ENCODE measurements around the gene TMEM174. TPM values are rescaled to one million over a fixed set of nuclear protein-coding genes. Genes with fewer than 3 reads are reported as not detected.

Gene TMEM174
- total RNA-seq, 1 donor from 2014 or later, result not detected

GRCh38 chr5:73131711-73132425 is 41.1 kb upstream of the TMEM174 start:
- peaks cover 3% of the 10 kb centered on the region for H3K4me1 Mint-ChIP-seq
- no peaks in the 10 kb centered on the region for H3K27me3 ChIP-seq
- no peaks in the 10 kb centered on the region for H3K79me2 ChIP-seq (ENCODE audit: low read depth)

GRCh38 chr5:73132759-73133158 is 40.2 kb upstream of the TMEM174 start:
- no peak overlapping the region for H3K27ac ChIP-seq
- no peaks in the 10 kb centered on the region for H3K79me2 ChIP-seq (ENCODE audit: low read depth)
- no peak overlapping the region for H3K4me2 ChIP-seq
- Mint-ChIP-seq H3K4me3 (no peak overlapping the region), H3K27ac (no peak overlapping the region), H3K4me1 (peaks cover 3% of the 10 kb centered on the region), H3K36me3 (no peaks in the 10 kb centered on the region), H3K27me3 (ENCODE audit: insufficient read depth, low read depth) (peaks cover 3% of the 10 kb centered on the region), H3K9me3 (no peaks in the 10 kb centered on the region)
- no peaks in the 10 kb centered on the region for H3K9me3 ChIP-seq (ENCODE audit: low read depth)
- no peaks in the 10 kb centered on the region for H3K4me1 ChIP-seq
- H3K36me3 ChIP-seq, result no peaks in the 10 kb centered on the region
- H3K4me3 ChIP-seq, result no peak overlapping the region
- H3F3A ChIP-seq (ENCODE audit: low read depth), result no peaks in the 10 kb centered on the region
- no peak for DNase-seq (ENCODE audit: low spot score)
- H4K20me1 ChIP-seq (ENCODE audit: low read depth), result no peaks in the 10 kb centered on the region
- H3K9ac ChIP-seq, result no peak overlapping the region
- H2AFZ ChIP-seq (replicated peaks), result no peak overlapping the region
- TF ChIP-seq EZH2phosphoT487 (IDR thresholded peaks at IDR 0.05), result no peak
- TF ChIP-seq EZH2 (IDR thresholded peaks at IDR 0.05), result no peak
- TF ChIP-seq CTCF (IDR thresholded peaks at IDR 0.05), result no peak
- H3K27me3 ChIP-seq, result no peaks in the 10 kb centered on the region

More at GRCh38 chr5:73131711-73132425, 41.1 kb upstream of the TMEM174 start:
- no peak for TF ChIP-seq EZH2phosphoT487 (IDR thresholded peaks at IDR 0.05)
- TF ChIP-seq CTCF (IDR thresholded peaks at IDR 0.05), result no peak
- TF ChIP-seq EZH2 (IDR thresholded peaks at IDR 0.05), result no peak
- no peak overlapping the region for H2AFZ ChIP-seq (replicated peaks)
- no peak overlapping the region for H3K27ac ChIP-seq
- Mint-ChIP-seq H3K9me3 (no peaks in the 10 kb centered on the region), H3K27me3 (ENCODE audit: insufficient read depth, low read depth) (peaks cover 3% of the 10 kb centered on the region), H3K27ac (no peak overlapping the region), H3K4me3 (no peak overlapping the region), H3K36me3 (no peaks in the 10 kb centered on the region)
- no peaks in the 10 kb centered on the region for H3K9me3 ChIP-seq (ENCODE audit: low read depth)
- H3K4me1 ChIP-seq, result no peaks in the 10 kb centered on the region
- H3K4me3 ChIP-seq, result no peak overlapping the region
- no peak overlapping the region for H3K9ac ChIP-seq
- DNase-seq (ENCODE audit: low spot score), result no peak
- H3K36me3 ChIP-seq, result no peaks in the 10 kb centered on the region
- H3K4me2 ChIP-seq, result no peak overlapping the region
- no peaks in the 10 kb centered on the region for H4K20me1 ChIP-seq (ENCODE audit: low read depth)
- no peaks in the 10 kb centered on the region for H3F3A ChIP-seq (ENCODE audit: low read depth)

GRCh38 chr5:73135021-73135420 is 38.0 kb upstream of the TMEM174 start:
- Histone ChIP-seq H3K36me3 (no peaks in the 10 kb centered on the region), H3K4me1 (no peaks in the 10 kb centered on the region), H3K4me3 (no peak overlapping the region), H4K20me1 (ENCODE audit: low read depth) (no peaks in the 10 kb centered on the region), H3K27me3 (no peaks in the 10 kb centered on the region), H3K4me2 (no peak overlapping the region), H3K27ac (no peak overlapping the region), H3K79me2 (ENCODE audit: low read depth) (no peaks in the 10 kb centered on the region), H2AFZ (replicated peaks) (no peak overlapping the region), H3K9me3 (ENCODE audit: low read depth) (no peaks in the 10 kb centered on the region), H3K9ac (no peak overlapping the region), H3F3A (ENCODE audit: low read depth) (no peaks in the 10 kb centered on the region)
- no peak for DNase-seq (ENCODE audit: low spot score)
- H3K4me1 Mint-ChIP-seq, result peaks cover 3% of the 10 kb centered on the region
- no peaks in the 10 kb centered on the region for H3K9me3 Mint-ChIP-seq
- no peaks in the 10 kb centered on the region for H3K36me3 Mint-ChIP-seq
- H3K4me3 Mint-ChIP-seq, result no peak overlapping the region
- H3K27ac Mint-ChIP-seq, result no peak overlapping the region
- TF ChIP-seq EZH2 (IDR thresholded peaks at IDR 0.05) (no peak), CTCF (IDR thresholded peaks at IDR 0.05) (no peak), EZH2phosphoT487 (IDR thresholded peaks at IDR 0.05) (no peak)
- peaks cover 5% of the 10 kb centered on the region for H3K27me3 Mint-ChIP-seq (ENCODE audit: insufficient read depth, low read depth)
